ENCODE results near the gene MTCL1.

The MTCL1 gene

GRCh38 chr18:8856212-8856611 is 150.9 kb downstream of the MTCL1 start:
- no peak for DNase-seq (ENCODE audit: low read depth in 2 of 3, low spot score in 1 of 3)

GRCh38 chr18:8856769-8857393 is 151.5 kb downstream of the MTCL1 start:
- no peak for DNase-seq (ENCODE audit: low read depth in 2 of 3, low spot score in 1 of 3)

- DNase-seq (ENCODE audit: low read depth in 2 of 3, low spot score in 1 of 3): no peak
These were observed 152.4 kb downstream of the MTCL1 start for GRCh38 chr18:8857806-8858205.

- DNase-seq (ENCODE audit: low read depth in 2 of 3, low spot score in 1 of 3): no peak
These were observed 153.6 kb downstream of the MTCL1 start for GRCh38 chr18:8858888-8859511.

GRCh38 chr18:8860845-8861642 is 155.7 kb downstream of the MTCL1 start:
- no peak for DNase-seq (ENCODE audit: low read depth in 2 of 3, low spot score in 1 of 3)

GRCh38 chr18:8863427-8863826 is 158.1 kb downstream of the MTCL1 start:
- DNase-seq (ENCODE audit: low read depth in 2 of 3, low spot score in 1 of 3): no peak

- no peak for DNase-seq (ENCODE audit: low read depth in 2 of 3, low spot score in 1 of 3)
These were observed 160.6 kb downstream of the MTCL1 start for GRCh38 chr18:8865934-8866333.

GRCh38 chr18:8866679-8867078 is 161.3 kb downstream of the MTCL1 start:
- DNase-seq (ENCODE audit: low read depth in 2 of 3, low spot score in 1 of 3): no peak

GRCh38 chr18:8868276-8868675 is 162.9 kb downstream of the MTCL1 start:
- no peak for DNase-seq (ENCODE audit: low read depth in 2 of 3, low spot score in 1 of 3)

- no peak for DNase-seq (ENCODE audit: low read depth in 2 of 3, low spot score in 1 of 3)
These were observed 163.5 kb downstream of the MTCL1 start for GRCh38 chr18:8868779-8869415.

GRCh38 chr18:8869696-8870095 is 164.3 kb downstream of the MTCL1 start:
- DNase-seq (ENCODE audit: low read depth in 2 of 3, low spot score in 1 of 3): no peak

GRCh38 chr18:8870528-8870927 is 165.2 kb downstream of the MTCL1 start:
- DNase-seq (ENCODE audit: low read depth in 2 of 3, low spot score in 1 of 3): no peak

GRCh38 chr18:8871489-8871888 is 166.1 kb downstream of the MTCL1 start:
- DNase-seq (ENCODE audit: low read depth in 2 of 3, low spot score in 1 of 3): no peak

- no peak for DNase-seq (ENCODE audit: low read depth in 2 of 3, low spot score in 1 of 3)
These were observed 169.5 kb downstream of the MTCL1 start for GRCh38 chr18:8874872-8875271.

GRCh38 chr18:8876887-8877286 is 171.5 kb downstream of the MTCL1 start:
- no peak for DNase-seq (ENCODE audit: low read depth in 2 of 3, low spot score in 1 of 3)

GRCh38 chr18:8881103-8881502 is 175.7 kb downstream of the MTCL1 start:
- no peak for DNase-seq (ENCODE audit: low read depth in 2 of 3, low spot score in 1 of 3)
